GM19468 (cell line): ENCODE results near the gene ABCG1.
"Not testable (repeated sequence)": the region's sequence is repeated elsewhere in the genome, so short reads cannot be mapped to it uniquely, and the experiment has no call there.

Experiments
- ATAC-seq: cut with Tn5 transposase; IDR thresholded peaks from one replicate; pipeline ENCODE4 v1.9.1; 2021; ENCODE audit warnings: mild to moderate bottlenecking, moderate library complexity, moderate number of reproducible peaks; ENCODE audit not compliant: unreplicated experiment; ENCODE audit errors: extremely low read depth

Gene ABCG1

GRCh38 chr21:42218836-42219605, at the start of gene ABCG1:
Gene ABCG1, plus strand, starts transcription at chr21:42219140. Its CDS starts 123 bp downstream, at chr21:42219263.
- ATAC-seq, result no peak

DNA sequence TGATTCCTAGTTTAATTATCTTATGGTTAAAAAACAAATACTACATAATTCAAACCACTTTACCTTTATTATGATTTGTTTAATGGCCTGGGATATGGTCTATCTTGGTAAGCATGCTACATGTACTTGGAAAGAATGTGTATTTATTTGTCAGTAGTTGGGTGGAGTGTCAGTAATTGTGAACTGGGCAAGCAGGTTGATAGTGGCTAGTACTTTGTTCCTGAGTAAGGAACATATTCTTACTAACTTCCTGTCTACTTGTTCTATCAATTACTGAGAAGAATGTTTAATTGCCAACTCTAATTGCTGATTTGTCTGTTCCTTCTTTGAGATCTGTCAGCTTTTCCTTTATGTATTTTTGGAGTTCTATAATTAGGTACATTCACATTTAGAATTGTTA, 49.2 kb upstream of the ABCG1 start:
- no peak for ATAC-seq

GRCh38 chr21:42171091-42172053, 47.6 kb upstream of the ABCG1 start:
- ATAC-seq, result no peak

DNA sequence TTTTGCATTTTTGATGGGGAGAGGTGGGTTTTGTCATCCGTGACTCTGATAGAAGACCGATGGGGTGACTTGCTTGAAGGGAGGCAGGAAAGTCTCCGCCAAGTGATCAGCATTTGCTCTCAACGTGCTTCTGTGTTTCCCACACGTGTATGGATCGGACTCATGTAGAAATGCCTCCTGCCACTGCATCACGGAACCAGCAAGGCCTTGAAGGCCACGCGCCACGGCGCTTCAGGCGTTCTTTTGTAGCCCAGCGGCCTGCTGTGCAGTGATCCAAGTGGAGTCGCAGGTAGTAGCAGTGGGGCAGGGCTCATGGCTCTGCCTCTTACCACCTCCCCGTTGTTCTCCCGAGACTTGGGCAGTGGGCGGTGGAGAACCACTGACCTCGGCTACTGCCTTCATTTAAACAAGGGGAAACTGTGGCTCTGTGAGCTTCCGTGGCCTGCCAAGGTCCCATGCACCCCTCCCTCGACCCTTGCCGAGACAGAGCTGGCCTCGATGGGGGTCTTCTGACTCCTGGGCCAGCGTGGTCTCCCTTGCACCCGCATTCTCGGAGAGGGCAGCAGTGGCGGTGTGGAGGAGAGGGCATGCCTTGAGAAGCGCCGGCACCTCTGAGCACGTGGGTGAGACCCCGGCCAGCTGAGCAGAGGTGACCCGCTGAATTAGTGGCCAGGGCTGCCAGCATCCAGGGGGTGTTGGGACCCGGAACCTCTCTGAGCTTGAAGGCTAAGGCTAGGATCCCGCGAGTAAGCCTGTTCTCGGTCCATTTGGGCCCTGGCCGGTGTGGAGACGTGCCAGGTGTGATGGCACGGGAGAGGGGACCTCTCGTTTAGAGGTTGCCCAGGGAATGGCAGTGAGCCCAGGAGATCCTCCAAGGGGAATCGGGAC, 46.1 kb upstream of the ABCG1 start:
- no peak for ATAC-seq

GRCh38 chr21:42174173-42174572, 44.8 kb upstream of the ABCG1 start:
- ATAC-seq, result no peak

DNA sequence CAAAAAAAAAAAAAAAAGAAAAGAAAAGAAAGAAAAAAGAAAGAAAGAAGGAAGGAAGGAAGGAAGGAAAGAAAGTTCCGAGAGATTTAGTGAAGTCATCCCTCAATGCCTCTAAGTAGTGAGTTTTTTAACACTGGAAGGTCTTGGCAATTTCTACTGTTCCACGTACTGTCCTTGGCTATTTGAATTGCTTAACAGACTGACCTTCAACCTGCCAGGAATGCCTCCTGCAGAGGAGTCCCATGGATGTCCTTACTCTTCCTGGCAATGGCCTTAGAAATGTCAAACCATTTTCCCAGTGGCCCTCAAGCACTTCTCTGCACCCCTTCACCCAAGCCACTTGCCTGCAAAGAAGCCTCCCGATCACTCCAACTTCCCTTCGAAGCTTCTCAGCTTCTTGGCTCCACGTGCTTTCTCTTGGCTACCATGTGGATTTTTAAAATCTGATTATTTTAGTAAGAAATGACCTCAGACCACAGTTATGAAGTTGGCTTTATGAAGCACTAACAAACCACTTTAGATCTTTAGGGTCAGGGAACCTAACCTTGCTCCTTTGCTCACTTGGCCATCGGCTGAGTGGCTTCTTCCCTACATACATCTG, 43.7 kb upstream of the ABCG1 start:
- ATAC-seq, result no peak

DNA sequence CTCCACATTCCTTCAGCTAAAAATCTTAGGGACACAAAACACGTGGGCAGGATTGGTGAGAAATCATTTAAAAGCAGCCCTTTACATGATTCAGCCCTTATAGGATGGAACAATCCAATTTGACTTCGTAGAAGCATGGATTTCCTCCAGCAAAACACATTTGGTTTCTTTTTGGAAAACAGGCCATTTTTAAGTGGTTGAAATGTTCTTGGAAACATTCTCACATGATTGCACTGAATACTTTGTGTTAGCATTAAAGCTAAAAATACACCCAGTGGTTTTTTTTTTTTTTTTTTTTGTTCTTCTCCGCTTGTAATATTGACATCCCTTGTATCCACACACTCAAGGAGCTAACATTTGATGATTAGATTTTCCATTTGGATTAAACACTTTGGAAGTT, 42.1 kb upstream of the ABCG1 start:
- ATAC-seq, result no peak

DNA sequence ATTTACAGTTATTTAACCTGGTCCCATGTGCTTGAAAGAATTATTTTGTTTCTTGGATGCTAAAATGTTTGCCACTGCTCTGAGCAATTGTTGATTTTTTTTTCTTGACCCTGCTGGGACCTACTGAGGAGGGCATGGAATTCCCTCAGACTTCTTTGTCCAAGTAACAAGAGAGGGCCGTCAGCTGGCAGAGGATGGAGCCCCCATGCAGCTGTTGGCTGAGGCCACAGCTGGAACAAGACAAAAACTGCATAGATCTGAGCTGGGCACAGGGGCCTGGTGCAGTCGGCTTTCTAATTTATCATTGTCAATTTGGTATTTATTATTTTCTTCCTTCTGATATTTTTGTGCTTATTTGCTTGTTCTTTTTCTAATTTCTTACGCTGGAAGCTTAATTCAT, 39.6 kb upstream of the ABCG1 start:
- no peak for ATAC-seq

DNA sequence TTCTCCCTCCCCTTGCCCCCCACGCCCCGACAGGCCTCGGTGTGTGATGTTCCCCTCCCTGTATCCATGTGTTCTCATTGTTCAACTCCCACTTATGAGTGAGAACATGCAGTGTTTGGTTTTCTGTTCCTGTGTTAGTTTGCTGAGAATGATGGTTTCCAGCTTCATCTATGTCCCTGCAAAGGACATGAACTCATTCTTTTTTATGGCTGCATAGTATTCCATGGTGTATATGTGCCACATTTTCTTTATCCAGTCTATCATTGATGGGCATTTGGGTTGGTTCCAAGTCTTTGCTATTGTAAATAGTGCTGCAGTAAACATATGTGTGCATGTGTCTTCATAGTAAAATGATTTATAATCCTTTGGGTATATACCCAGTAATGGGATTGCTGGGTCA, 38.9 kb upstream of the ABCG1 start:
- not testable (repeated sequence) for ATAC-seq

GRCh38 chr21:42182713-42183371, 36.1 kb upstream of the ABCG1 start:
- no peak for ATAC-seq

GRCh38 chr21:42183374-42184266, 35.3 kb upstream of the ABCG1 start:
- ATAC-seq, result no peak

DNA sequence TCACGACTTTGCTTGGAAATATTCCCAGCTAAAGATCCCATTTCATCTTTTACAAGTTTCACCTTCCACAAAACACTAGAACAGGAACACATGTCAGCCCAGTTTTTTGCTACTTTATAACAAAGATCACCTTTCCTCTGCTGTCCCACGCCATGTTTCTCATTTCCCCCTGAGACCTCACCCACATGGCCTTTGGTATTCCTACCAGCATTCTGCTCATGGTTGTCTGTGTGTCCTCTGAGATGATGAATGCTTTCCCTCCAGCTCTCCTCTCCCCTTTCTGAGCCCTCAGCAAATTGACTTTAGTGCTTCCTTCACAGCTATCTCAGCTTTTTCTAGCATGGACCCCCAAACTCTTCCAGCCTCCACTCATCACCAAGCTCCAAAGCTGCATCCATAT, 32.3 kb upstream of the ABCG1 start:
- no peak for ATAC-seq

GRCh38 chr21:42187976-42188653, 30.8 kb upstream of the ABCG1 start:
- peak; percentile 97 for ATAC-seq

GRCh38 chr21:42188663-42189062, 30.3 kb upstream of the ABCG1 start:
- ATAC-seq, result no peak

DNA sequence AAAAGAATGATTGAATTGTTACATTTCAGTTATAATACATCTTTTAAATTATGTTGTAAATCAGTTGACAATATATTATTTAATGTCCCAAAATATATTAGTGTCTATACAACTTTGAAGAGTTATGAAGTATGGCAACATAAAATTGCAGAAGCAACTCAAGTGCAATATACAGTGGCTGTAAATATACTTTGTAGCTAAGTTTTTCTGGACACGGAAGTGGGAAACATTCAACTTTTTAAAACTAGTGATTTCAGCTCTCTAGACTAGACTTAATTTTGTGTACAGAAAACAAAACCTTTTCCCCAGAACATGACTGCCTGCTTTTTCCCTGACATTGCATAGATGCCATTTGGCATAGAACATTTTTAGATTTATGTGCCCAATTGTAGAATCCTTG, 29.5 kb upstream of the ABCG1 start:
- no peak for ATAC-seq

DNA sequence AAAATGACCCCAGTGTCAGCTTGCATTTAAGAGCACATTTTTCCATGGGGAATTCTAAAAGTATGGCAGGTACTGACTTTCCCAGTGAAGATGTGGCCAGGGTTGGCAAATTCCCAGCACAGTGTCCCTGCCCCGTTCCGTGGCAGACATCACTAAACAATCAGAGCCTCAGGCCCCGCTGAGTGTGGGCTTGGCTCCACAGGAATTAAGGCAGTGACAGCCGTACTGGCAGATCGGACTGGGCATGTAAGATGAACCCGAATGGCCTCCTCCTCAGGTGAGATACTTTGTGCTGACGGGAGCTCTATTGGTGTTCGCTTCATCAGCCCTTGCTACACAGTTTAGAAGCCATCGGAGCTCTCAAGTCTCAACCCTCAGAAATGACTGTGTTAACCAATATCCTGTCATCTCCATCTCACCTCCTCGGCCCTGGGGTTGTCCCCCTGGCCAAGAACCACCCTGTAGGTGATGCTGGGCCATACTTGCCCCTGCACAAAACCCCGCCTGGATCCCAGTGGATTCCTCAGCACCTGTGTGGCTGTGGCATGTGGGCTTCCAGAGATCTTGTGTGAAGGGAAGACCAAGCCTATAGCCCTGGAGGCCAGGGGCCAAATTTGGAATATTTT, 29.0 kb upstream of the ABCG1 start:
- ATAC-seq, result no peak

DNA sequence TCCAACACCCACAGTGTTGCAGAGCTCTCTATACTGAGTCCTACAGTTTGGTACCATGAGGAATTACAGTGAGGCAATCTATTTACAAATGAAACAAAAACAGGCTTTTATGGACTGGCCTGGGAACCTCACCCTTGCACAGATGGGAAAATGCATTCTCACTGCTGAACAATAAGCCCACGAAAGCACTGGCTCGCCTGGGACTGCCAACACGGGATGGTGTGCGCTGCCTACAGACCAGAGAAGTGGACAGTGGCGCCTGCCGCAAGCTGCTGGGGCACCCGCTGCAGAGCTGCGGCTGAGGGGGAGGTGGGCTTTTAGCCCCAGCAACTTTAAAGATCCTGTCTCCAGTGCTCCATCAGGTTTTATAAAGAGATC, 28.5 kb upstream of the ABCG1 start:
- ATAC-seq, result no peak
